Measurements from ENCODE around the gene BCAS3. TPM values are rescaled to one million over a fixed set of nuclear protein-coding genes. Genes with fewer than 3 reads are reported as not detected.

The BCAS3 gene
- polyA plus RNA-seq, 1 donor from 2014 or later = 23.2 TPM

DNA sequence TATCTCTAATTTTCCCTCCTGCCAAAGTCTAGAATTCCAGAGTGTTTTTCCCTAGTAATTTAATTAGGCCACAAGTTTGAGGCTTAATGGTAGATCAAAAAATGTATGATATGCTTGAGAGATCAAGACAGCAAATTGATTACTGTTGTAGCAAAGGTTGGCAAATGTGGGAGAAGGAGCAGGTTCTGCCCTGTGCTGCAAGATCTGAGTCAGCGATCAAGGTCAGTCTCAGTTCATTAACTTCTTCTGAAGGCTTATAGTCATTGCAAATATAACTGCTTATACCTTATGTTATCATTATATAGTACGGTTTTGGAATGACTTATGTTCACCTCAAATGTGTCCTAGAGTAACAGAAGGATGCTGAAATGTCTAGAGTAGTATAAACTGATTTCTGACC lies 490.9 kb downstream of the BCAS3 start:
- Mint-ChIP-seq H3K36me3 (peaks cover 3% of the 10 kb centered on the region), H3K4me1 (no peaks in the 10 kb centered on the region), H3K4me3 (no peak overlapping the region), H3K27ac (no peak overlapping the region), H3K27me3 (no peaks in the 10 kb centered on the region), H3K9me3 (peaks cover 0 to 6% (median 2%) of the 10 kb centered on the region in 3 donors)

DNA sequence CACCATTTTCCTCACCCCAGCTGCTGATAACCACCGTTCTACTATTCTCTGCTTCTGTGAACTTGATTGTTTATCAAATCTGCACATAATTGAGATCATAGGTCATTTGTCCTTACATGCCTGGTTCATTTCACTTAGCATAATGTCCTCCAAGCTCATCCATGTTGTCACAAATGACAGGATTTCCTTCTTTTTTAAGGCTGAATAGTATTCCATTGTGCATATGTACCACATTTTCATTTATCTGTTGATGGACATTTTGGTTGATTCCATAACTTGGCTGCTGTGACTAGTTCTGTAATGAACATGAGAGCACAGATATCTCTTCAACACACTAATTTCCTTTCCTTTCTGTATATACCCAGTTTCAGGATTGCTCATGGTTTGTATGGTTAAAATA lies 496.7 kb downstream of the BCAS3 start:
- Mint-ChIP-seq H3K4me1 (no peaks in the 10 kb centered on the region), H3K4me3 (no peak overlapping the region), H3K27me3 (no peaks in the 10 kb centered on the region), H3K27ac (peak overlapping the region in 1 of 3 donors; percentile 39), H3K9me3 (peaks cover 1 to 5% (median 3%) of the 10 kb centered on the region in 3 donors), H3K36me3 (peaks cover 3% of the 10 kb centered on the region)

DNA sequence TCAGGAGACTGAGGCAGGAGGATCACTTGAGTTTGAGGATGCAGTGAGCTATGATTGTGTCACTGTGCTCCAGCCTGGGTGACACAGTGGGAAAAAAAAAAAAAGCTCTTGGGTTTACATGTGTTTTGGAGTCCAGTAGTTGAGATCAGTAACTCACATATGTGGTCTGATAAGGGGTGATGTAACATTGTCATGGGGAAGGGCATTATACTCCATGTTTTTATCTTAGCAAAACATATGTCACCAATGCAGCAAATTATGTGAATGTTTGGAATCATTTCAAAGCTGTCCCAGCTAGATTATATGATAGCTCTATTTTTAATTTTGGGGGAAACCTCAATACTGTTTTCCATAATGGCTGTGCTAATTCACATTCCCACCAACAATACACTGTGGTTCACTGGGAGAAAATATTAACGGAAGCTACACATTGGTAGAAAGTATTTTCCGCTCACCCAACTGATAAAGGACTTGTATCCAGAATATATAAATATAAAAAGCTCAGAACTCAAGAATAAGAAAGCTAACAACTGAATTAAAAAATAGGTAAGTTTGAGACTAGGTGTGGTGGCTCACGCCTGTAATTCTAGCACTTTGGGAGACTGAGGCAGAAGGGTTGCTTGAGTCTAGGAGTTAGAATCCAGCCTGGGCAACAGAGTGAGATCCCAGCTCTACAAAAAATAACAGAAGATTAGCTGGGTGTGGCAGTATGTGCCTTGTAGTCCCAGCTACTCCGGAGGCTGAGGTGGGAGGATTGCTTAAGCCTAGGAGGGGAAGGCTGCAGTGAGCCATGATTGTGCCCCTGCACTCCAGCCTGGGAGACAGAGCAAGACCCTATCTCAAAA lies 497.9 kb downstream of the BCAS3 start:
- Mint-ChIP-seq H3K4me1 (no peaks in the 10 kb centered on the region), H3K27me3 (no peaks in the 10 kb centered on the region), H3K36me3 (peaks cover 4% of the 10 kb centered on the region), H3K9me3 (peaks cover 1 to 5% (median 3%) of the 10 kb centered on the region in 3 donors), H3K27ac (no peak overlapping the region), H3K4me3 (no peak overlapping the region)

DNA sequence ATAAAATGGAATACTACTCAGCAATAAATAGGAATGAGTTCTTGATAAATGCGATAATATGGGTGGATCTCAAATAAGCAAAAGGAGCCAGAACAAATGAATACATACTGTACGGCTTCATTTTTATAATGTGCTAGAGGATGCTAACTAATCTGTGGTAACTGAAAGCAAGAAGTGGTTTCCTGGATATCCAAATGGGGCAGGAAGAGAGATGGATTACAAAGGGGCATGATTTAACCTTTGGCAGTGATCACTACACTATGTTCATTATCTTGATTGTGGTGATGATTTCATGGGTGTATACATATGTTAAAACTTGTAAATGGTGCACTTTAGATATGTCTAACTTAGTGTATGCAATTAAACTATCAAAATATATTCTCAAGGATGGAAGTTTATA lies 499.7 kb downstream of the BCAS3 start:
- H3K4me3 Mint-ChIP-seq = no peak overlapping the region
- H3K9me3 Mint-ChIP-seq = peaks cover 1 to 5% (median 3%) of the 10 kb centered on the region in 3 donors
- peaks cover 2% of the 10 kb centered on the region for H3K36me3 Mint-ChIP-seq
- H3K27ac Mint-ChIP-seq = no peak overlapping the region
- no peaks in the 10 kb centered on the region for H3K4me1 Mint-ChIP-seq
- no peaks in the 10 kb centered on the region for H3K27me3 Mint-ChIP-seq

DNA sequence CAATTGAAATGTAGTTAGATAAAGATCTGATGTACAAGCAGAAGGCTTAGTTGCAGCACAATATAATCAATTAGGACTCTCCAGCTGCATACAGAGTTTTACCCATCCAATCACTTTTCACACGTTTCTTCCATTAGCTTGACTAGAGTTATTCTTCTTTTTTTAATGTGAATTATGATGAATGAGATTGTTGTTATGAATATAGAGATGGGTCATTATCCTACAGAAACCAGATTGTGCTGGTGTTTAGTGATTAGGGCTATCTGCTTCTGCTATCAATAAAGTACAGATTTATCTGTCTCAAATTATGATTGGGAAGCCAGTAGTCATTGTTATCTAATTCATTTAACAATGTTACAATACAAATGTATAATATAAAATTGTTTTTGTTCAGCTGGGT lies 500.6 kb downstream of the BCAS3 start:
- Mint-ChIP-seq H3K4me1 (no peaks in the 10 kb centered on the region), H3K4me3 (no peak overlapping the region), H3K36me3 (peaks cover 2% of the 10 kb centered on the region), H3K9me3 (peaks cover 1 to 5% (median 3%) of the 10 kb centered on the region in 3 donors), H3K27me3 (no peaks in the 10 kb centered on the region), H3K27ac (no peak overlapping the region)

DNA sequence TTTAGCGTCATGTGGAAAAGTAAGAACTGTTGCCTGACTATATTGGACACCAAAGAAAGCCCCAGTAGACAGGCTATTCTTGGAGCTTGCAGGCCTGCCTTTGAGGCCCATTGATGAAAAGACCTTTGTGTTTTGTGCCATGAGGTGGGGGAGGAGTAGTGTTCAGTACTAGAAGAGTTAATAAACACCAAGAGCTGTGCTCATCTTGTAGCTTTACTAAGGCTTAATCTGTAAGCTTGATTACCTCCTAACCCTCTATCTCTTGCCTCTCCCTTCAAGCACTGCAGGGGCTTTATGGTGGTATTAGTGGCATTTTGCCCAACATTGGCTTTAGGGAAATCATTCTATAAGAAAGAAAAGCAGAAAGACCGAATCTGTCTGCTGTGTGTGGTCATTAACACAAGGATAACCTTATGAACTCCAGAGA lies 501.7 kb downstream of the BCAS3 start:
- Mint-ChIP-seq H3K27ac (no peak overlapping the region), H3K27me3 (no peaks in the 10 kb centered on the region), H3K4me3 (no peak overlapping the region), H3K36me3 (peaks cover 2% of the 10 kb centered on the region), H3K4me1 (no peaks in the 10 kb centered on the region), H3K9me3 (peaks cover 0 to under 1% (median 0%) of the 10 kb centered on the region in 3 donors)

DNA sequence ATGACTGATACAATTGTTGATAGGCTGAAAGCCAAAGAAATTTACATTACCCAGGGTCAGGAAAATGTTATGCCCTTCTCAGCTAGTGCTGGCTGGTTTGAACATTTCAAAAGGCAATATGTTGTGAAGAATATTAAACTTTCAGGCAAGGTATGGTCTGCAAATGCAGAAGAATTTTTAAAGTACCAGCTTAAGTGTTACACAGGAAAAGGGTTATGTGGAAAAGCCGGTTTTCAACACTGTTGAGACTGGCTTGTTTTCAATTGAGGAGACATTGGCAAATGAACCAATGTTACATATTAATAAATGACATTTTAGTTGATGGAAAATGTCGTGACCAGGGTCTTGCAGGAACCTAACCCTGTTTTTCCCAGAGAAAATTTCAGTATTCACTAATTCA lies 506.1 kb downstream of the BCAS3 start:
- Mint-ChIP-seq H3K27me3 (no peaks in the 10 kb centered on the region), H3K36me3 (peaks cover 2% of the 10 kb centered on the region), H3K9me3 (no peaks in the 10 kb centered on the region), H3K4me3 (no peak overlapping the region), H3K27ac (no peak overlapping the region), H3K4me1 (peaks cover 0 to 2% (median 0%) of the 10 kb centered on the region in 3 donors)

DNA sequence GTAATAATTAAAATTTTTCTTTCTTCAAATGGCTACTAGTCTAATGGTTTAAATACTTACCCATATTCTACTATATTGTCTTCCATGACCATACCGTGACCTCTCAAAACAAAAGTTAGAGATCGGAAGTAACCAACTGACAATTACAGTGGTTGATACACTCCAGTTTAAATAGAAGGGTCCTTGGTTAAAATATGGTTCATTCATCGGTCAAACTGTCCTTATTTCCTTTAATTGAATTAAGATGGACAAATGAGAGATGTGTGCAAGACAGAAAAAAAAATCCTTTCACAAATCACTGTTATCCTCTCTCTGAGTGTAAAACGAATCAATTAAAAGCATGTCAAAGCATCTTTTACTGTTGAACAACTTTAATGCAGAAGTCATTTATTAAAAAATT lies 507.7 kb downstream of the BCAS3 start:
- H3K27me3 Mint-ChIP-seq = no peaks in the 10 kb centered on the region
- no peaks in the 10 kb centered on the region for H3K9me3 Mint-ChIP-seq
- no peak overlapping the region for H3K4me3 Mint-ChIP-seq
- peaks cover 0 to 2% (median 0%) of the 10 kb centered on the region in 3 donors for H3K4me1 Mint-ChIP-seq
- no peaks in the 10 kb centered on the region for H3K36me3 Mint-ChIP-seq
- H3K27ac Mint-ChIP-seq = no peak overlapping the region

DNA sequence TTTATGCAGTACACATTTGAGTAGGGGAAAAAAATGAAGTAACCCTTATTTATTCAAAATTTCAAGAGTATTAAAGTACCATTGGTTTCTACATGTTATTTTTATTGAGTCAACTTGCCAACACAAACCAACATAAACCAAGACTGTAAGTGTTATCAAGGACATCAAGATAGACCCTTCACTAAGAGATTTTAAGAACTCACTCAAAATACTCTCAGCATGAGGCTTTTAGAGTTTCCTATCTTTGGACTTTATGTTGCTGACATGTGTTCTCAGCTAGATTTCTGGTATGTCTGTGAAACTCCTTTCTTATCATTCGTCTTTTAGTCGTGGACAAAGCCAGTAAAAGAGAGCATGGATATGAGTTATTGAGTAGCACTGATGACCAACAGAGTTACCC lies 509.4 kb downstream of the BCAS3 start:
- no peak overlapping the region for H3K27ac Mint-ChIP-seq
- no peaks in the 10 kb centered on the region for H3K27me3 Mint-ChIP-seq
- H3K36me3 Mint-ChIP-seq = no peaks in the 10 kb centered on the region
- no peak overlapping the region for H3K4me3 Mint-ChIP-seq
- peaks cover 0 to 2% (median 0%) of the 10 kb centered on the region in 3 donors for H3K4me1 Mint-ChIP-seq
- no peaks in the 10 kb centered on the region for H3K9me3 Mint-ChIP-seq

DNA sequence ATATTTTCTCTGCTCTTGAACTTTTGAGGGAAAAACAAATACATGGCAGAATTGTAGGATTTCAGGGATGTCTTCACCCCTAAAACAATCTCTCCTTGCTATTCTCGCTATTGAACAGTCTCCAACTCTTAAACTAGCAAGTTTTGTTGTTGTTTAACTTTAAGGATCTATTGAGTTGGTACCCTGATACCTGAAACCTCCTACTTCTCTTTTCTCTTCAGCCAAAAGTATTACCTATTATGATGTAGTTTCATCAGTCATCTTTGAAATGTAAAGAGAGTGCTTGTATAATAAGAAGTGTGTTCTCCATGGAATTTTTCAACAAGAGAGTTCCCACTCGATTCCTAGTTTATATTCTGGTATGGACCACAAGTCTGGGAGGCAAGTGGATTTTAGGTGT lies 510.4 kb downstream of the BCAS3 start:
- H3K4me3 Mint-ChIP-seq = no peak overlapping the region
- no peaks in the 10 kb centered on the region for H3K27me3 Mint-ChIP-seq
- peaks cover 0 to 2% (median 0%) of the 10 kb centered on the region in 3 donors for H3K4me1 Mint-ChIP-seq
- H3K36me3 Mint-ChIP-seq = no peaks in the 10 kb centered on the region
- no peaks in the 10 kb centered on the region for H3K9me3 Mint-ChIP-seq
- H3K27ac Mint-ChIP-seq = no peak overlapping the region

DNA sequence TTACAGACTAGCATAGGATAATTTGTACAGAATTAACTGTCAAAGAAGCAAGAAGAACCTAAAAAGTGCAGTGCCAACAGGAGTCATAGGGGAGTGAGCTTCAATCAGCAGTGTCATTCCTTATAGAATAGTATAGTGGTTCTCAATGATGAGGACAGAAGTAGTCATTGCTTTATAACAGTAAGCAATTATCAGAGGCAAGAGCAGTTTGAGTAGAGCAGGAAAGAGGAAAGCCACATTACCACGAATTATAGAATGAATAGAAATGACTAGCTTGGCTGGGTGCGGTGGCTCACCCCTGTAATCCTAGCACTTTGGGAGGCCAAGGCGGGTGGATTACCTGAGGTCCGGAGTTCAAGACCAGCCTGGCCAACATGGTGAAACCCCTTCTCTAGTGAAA lies 512.3 kb downstream of the BCAS3 start:
- H3K27ac Mint-ChIP-seq = no peak overlapping the region
- H3K4me1 Mint-ChIP-seq = peaks cover 0 to 2% (median 0%) of the 10 kb centered on the region in 3 donors
- no peaks in the 10 kb centered on the region for H3K36me3 Mint-ChIP-seq
- no peaks in the 10 kb centered on the region for H3K9me3 Mint-ChIP-seq
- H3K27me3 Mint-ChIP-seq = no peaks in the 10 kb centered on the region
- H3K4me3 Mint-ChIP-seq = no peak overlapping the region

DNA sequence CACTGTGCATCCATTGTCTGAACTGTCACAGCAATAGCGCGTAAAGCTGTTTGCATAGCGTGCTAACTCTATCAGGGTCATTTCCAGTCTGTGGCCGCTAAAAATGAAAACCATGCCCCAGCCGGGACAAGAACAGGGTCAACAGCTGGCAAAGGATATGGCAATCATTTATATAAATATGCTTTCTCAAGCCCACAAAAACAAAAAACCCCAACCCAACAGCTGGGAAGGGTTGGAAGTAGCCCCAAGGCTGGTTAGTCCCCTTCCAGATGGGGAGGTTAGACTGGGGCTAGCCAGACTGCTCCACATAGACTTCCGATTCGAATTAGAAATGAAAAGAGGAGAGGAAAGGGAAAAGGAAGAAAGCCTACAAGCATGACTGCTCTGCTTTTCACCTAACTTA lies 518.7 kb downstream of the BCAS3 start:
- H3K4me3 Mint-ChIP-seq = no peak overlapping the region
- H3K36me3 Mint-ChIP-seq = no peaks in the 10 kb centered on the region
- H3K27ac Mint-ChIP-seq = no peak overlapping the region
- no peaks in the 10 kb centered on the region for H3K4me1 Mint-ChIP-seq
- H3K27me3 Mint-ChIP-seq = no peaks in the 10 kb centered on the region
- peaks cover 0 to 2% (median 0%) of the 10 kb centered on the region in 3 donors for H3K9me3 Mint-ChIP-seq

DNA sequence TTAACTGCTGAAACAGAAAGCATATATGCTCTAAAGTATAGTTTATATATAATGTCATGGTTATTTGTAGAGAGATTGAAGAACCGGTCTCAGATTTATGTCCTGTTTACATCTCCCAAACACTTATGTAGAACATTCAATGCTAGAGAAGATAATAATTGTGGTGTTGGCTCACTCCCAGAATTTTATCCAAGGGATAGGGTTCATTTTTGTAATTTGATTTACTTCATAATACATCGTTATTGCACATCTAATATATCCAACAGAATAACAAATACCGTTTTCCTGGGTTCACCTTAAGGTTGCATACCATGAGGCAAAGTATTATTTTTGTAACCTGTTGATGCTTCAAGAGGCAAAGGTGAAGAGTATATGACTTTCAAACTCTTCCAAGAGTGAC lies 519.1 kb downstream of the BCAS3 start:
- H3K27ac Mint-ChIP-seq = no peak overlapping the region
- no peaks in the 10 kb centered on the region for H3K27me3 Mint-ChIP-seq
- H3K4me3 Mint-ChIP-seq = no peak overlapping the region
- H3K36me3 Mint-ChIP-seq = no peaks in the 10 kb centered on the region
- peaks cover 0 to 2% (median 0%) of the 10 kb centered on the region in 3 donors for H3K9me3 Mint-ChIP-seq
- no peaks in the 10 kb centered on the region for H3K4me1 Mint-ChIP-seq

DNA sequence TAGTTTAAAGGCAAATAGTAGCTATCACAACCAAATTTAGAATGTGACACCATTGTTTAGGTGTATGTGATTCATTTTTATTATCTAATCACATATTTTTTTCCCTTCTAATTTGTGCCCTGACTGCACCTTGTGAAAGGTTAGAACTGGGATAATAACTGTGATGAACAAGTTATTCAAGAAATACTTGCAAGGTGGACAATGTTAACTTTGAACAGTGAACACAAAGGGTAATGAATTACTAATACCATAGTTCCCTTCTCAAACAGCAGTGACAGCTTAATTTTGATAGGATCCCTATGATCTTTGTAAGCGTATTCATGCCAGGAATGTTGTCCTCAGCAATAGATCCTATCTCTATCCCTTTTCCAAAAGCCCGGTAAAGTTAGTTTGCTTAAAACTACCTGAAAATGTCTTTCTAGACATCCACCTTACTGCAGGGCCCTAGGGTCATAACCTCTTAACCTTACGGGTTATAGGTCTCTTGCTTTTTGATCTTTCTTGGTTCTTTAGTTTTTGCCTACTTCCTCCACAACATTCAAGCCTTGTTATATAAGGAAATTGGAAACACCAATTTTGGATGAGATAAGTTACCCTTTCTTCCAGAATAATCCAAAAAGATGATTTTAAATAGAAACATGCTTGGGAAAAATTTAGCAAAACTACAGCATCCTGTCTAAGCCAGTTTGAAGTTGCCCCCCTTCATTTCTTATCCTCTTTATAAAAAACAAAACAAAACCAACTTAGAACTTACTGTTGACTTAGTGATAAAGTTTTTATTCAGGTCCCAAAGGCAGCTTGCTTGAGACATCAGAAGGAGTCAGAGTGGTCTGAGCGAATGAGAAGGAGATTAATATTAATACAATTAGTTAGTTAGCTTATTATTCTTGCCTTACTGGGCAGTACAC lies 522.0 kb downstream of the BCAS3 start:
- Mint-ChIP-seq H3K27me3 (no peaks in the 10 kb centered on the region), H3K9me3 (peaks cover 0 to 2% (median 0%) of the 10 kb centered on the region in 3 donors), H3K4me1 (no peaks in the 10 kb centered on the region), H3K27ac (no peak overlapping the region), H3K4me3 (no peak overlapping the region), H3K36me3 (no peaks in the 10 kb centered on the region)

DNA sequence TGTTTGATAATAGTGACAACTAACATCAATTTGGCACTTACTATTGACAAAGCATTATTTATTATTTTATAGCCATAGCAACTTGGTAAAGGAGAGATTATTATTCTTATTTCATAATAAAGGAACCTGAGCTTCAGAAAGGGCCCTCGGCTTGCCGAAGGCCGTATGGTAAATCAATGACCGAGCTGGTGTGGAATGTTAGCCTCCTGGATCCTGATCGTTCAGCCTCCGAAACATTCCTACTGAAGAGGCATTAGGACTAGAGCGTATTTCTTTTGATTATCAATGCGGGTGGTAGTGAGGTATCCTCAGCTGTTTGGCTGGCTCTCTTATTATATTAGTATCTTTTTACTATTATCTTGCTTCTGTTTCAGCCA lies 522.7 kb downstream of the BCAS3 start:
- no peaks in the 10 kb centered on the region for H3K36me3 Mint-ChIP-seq
- H3K27ac Mint-ChIP-seq = no peak overlapping the region
- H3K4me3 Mint-ChIP-seq = no peak overlapping the region
- H3K4me1 Mint-ChIP-seq = no peaks in the 10 kb centered on the region
- peaks cover 0 to 2% (median 0%) of the 10 kb centered on the region in 3 donors for H3K9me3 Mint-ChIP-seq
- H3K27me3 Mint-ChIP-seq = no peaks in the 10 kb centered on the region
